Caki2 (cell line): ENCODE data around the gene WDR18. TPM values are rescaled to one million over a fixed set of nuclear protein-coding genes. Genes with fewer than 3 reads are reported as not detected.

Source experiments
- DNase-seq: peaks from one replicate; pipeline ENCODE4 v3.0.0-alpha.2; 2015; ENCODE audit warnings: low read depth
- in situ Hi-C: cut with HindIII; loops from 2 replicates; pipeline ENCODE4 v1.10.0; 2016; ENCODE audit warnings: low sequenced_read_pairs, low pct_unique_long_range_greater_than_20kb, mixed read lengths
- total RNA-seq: library from RNA; depleted of rRNA; stranded (reverse); fragments of >200 nt; shearing (Covaris generic); gene quantifications from 2 replicates; pipeline ENCODE4 v1.2.3, GENCODE V29; 2014; ENCODE audit warnings: low replicate concordance

Gene WDR18
- total RNA-seq, 1 experiment from 2014 or later: 99.1 TPM

DNA sequence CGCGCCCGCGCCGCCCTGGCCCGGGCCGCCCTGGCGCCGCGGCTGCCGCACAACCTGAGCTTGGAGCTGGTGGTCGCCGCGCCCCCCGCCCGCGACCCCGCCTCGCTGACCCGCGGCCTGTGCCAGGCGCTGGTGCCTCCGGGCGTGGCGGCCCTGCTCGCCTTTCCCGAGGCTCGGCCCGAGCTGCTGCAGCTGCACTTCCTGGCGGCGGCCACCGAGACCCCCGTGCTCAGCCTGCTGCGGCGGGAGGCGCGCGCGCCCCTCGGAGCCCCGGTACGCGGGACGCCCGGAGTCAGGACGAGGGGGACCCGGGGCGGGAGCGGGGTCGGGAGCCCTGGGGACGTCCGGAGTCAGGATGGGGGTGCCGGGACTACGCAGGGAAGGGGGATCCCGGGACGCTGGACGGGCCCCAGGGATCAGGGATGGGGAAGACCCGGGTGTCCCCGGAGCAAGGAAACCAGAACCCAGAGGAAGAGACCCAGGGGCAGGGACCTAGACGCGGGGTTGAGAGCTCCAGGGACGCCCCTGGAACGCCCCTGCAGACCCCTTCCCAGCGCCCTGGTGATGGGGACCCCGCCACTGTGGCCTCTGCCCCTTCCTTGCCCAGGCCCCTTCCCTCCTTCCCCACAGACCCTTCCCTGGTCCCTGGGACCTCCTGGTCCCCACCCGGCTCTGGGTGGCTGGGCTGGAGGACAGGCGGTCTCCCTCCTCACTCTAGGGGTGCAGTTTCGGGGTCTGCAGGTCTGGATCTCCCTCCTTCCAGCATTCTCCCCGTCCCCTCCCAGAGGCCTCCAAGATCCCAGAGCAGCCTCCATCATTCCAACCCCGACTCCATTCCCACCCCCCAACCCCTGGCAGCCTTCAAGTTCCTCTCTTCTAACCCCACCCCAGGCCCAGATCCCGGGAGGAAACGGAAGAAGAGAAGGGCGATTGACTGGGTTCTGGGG, 16.7 kb downstream of the WDR18 start:
- no peak for DNase-seq
- in situ Hi-C loops: no loop called here

DNA sequence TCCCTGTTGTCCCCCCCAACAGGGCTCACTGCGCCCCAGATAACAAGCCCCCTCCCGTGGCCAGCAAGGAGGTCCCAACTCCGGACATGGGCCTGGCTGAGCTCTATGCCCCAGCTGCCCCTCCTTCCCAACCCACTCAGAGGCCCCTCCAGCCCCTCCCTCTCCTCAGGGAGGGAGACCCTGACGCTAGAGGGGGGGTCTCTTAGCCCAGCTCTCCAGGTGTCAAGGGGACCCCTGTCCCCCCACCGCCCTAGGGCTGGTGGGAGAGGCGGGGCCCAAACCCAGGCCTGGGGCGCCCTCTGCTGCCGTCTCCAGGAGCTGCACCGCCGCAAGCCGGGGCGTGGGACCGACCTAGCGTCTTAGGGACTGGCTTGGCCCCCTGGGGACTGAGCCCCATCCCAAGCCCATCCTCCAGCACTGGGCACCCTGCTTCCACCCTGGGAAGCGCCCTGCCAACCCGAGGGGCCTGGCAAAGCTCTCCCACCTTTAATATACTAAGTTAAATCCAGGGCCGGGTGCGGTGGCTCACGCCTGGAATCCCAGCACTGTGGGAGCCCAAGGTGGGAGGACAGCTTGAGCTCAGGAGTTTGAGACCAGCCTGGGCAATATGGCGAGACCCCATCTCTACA, 17.5 kb downstream of the WDR18 start:
- DNase-seq: no peak
- in situ Hi-C loops: no loop called here

DNA sequence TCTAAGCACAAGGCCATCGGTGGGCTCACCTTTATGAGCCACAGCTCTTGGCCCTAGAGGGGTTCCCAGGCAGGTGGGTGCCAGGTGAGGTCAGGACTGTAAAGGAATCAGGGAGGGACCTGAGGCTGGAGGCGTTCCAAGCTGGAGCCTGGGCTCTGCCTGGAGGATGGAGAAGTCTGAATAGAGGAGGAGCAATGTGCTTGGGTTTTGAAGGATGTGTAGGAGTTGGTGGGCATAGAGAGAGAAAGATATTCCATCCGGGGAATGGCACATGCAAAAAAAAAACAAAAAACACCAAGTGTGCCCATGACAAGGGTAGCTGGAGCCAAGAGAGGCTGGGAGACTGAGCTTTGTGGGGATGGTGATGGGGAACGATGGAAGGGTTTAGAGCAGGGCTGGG, 18.5 kb downstream of the WDR18 start:
- DNase-seq: no peak
- in situ Hi-C loops: no loop called here

DNA sequence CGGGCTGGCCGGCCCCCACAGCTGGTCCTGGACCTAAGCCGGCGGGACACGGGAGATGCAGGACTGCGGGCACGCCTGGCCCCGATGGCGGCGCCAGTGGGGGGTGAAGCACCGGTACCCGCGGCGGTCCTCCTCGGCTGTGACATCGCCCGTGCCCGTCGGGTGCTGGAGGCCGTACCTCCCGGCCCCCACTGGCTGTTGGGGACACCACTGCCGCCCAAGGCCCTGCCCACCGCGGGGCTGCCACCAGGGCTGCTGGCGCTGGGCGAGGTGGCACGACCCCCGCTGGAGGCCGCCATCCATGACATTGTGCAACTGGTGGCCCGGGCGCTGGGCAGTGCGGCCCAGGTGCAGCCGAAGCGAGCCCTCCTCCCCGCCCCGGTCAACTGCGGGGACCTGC, 19.1 kb downstream of the WDR18 start:
- DNase-seq: no peak
- in situ Hi-C loops: no loop called here

DNA sequence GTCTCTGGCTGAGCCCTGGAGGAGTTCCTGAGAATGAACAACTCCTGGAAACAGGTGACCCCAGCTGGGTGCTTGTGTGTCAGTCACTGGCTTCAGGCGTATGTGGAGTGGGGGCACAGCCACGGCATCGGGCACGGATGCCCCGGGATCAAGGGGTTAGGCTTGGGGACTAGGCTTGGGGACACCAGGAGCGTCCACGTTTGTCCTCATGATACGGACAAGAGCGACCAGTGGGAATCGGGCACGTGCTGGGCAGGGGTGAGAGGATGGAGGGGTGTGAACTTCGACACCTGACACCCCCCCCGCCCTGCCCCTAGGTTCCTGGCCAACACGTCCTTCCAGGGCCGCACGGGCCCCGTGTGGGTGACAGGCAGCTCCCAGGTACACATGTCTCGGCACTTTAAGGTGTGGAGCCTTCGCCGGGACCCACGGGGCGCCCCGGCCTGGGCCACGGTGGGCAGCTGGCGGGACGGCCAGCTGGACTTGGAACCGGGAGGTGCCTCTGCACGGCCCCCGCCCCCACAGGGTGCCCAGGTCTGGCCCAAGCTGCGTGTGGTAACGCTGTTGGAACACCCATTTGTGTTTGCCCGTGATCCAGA, 20.2 kb downstream of the WDR18 start:
- DNase-seq: no peak
- in situ Hi-C loops: no loop called here

DNA sequence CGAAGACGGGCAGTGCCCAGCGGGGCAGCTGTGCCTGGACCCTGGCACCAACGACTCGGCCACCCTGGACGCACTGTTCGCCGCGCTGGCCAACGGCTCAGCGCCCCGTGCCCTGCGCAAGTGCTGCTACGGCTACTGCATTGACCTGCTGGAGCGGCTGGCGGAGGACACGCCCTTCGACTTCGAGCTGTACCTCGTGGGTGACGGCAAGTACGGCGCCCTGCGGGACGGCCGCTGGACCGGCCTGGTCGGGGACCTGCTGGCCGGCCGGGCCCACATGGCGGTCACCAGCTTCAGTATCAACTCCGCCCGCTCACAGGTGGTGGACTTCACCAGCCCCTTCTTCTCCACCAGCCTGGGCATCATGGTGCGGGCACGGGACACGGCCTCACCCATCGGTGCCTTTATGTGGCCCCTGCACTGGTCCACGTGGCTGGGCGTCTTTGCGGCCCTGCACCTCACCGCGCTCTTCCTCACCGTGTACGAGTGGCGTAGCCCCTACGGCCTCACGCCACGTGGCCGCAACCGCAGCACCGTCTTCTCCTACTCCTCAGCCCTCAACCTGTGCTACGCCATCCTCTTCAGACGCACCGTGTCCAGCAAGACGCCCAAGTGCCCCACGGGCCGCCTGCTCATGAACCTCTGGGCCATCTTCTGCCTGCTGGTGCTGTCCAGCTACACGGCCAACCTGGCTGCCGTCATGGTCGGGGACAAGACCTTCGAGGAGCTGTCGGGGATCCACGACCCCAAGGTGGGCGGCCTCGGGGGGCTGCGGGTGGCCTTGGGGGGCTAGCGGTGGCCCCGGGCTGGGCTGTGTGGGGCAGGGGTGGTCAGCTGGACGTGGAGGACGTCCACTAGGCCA, 20.9 kb downstream of the WDR18 start:
- in situ Hi-C loops: no loop called here
- DNase-seq: no peak

DNA sequence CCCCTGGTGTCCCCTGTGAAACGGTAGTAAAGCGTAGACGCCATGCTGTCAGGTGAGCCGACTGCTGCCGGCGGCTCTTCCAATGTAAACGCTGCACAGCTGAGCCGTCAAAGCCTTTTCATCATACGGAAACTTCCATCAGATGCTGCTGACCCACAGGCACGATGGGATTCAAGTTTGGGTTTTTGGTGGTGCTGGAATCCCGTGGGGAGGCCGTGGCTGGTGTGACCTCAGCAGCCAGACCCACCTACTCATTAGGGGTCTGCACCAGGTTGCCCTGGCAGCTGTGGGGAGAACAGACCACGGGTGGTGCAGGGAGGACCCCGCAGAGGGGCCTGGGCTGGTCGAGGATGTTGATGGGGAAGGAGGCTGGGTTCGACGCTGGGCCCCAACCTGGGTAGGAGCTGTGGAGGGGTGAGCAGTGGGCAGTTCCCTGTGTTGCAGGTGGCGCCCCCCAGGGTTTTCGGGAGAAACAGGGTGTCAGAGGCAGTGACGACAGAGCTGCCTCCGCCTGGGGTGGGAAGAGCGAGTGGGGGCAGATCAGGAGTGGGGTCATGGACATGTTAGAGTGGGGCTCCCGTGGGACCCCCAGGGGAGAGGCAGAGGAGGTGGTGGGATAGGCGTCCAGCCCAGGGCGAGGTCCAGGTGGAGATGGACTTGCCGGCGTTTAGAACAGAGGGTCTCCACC, 22.7 kb downstream of the WDR18 start:
- DNase-seq: no peak
- in situ Hi-C loops: no loop called here

DNA sequence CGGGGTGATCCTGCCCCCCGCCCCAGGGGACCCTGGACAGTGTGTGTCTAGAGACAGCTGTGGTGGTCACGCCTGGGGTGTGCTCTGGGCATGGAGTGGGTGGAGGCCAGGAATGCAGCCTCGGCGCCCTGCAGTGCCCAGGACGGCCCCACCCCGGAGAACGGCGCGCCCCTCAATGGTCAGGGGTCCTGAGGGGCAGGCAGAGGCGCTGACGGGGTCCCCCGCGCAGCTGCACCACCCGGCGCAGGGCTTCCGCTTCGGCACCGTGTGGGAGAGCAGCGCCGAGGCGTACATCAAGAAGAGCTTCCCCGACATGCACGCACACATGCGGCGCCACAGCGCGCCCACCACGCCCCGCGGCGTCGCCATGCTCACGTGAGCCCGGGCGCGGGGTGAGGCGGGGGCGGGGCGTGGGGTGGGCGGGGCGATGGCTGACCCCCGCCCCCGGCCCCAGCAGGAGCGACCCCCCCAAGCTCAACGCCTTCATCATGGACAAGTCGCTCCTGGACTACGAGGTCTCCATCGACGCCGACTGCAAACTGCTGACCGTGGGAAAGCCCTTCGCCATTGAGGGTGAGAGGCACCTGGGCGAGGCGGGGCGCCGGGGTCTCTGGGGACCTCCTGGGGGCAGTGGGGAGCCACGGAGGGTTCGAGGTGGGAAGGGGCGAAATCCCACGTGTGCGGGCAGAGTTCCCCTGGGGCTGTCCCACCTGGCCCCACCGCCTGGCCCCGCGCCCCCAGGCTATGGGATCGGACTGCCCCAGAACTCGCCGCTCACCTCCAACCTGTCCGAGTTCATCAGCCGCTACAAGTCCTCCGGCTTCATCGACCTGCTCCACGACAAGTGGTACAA, 23.5 kb downstream of the WDR18 start:
- no peak for DNase-seq
- in situ Hi-C loops: no loop called here

DNA sequence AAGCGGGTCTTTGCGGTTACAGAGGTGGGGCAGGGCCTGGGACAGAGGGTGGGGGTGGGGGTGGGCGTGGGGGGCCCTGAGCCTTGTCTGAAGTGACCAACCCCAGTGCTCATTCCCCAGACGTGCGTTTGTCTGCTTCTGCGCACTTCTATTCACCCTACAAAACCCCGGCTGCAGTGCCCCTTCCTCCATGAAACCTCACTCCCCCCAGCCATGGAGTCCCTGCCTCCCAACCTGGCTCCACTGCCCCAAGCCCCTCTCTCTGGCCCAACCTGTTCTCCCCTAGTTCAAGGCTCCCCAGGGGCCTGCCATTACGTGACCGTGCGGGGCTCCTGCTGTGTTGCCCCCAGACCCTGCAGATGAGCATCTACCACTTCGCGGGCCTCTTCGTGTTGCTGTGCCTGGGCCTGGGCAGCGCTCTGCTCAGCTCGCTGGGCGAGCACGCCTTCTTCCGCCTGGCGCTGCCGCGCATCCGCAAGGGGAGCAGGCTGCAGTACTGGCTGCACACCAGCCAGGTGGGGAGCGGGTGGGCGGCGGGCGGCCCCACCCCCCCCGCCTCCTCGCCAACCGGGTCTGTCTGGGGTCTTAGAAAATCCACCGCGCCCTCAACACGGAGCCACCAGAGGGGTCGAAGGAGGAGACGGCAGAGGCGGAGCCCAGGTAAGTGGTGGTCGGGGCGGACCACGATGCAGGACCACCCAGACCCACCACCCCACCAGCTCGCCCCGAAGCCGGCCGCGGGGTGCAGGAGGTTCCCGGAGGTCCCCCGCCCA, 24.3 kb downstream of the WDR18 start:
- in situ Hi-C loops: no loop called here

DNA sequence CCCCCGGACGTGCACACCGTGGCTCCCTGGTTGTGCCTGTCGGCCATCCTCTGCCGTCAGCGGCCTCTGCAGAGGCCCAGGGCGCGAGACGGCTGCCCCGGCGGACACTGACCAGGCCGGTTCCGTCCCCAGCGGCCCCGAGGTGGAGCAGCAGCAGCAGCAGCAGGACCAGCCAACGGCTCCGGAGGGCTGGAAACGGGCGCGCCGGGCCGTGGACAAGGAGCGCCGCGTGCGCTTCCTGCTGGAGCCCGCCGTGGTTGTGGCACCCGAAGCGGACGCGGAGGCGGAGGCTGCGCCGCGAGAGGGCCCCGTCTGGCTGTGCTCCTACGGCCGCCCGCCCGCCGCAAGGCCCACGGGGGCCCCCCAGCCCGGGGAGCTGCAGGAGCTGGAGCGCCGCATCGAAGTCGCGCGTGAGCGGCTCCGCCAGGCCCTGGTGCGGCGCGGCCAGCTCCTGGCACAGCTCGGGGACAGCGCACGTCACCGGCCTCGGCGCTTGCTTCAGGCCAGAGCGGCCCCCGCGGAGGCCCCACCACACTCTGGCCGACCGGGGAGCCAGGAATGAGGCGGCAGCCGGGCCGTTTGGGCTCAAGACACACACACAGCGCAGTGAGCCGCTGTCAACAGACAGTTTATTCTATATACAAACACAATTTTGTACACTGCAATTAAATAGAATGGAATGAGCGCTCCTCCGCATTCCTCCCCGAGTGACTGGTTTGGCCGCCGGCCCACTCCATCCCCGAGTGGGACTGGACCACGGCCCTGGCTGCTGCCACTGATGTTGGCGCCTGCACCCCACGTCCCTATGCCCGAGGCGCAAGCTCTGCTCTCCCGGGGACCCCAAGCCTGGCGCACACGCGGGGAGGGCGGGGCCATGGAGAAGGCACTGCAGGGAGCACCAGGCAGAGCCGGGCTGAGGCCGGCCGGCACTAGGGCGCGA, 25.2 kb downstream of the WDR18 start:
- in situ Hi-C loops: no loop called here
- DNase-seq: no peak

More for the DNA sequence above, 24.3 kb downstream of the WDR18 start:
- DNase-seq: no peak

DNA sequence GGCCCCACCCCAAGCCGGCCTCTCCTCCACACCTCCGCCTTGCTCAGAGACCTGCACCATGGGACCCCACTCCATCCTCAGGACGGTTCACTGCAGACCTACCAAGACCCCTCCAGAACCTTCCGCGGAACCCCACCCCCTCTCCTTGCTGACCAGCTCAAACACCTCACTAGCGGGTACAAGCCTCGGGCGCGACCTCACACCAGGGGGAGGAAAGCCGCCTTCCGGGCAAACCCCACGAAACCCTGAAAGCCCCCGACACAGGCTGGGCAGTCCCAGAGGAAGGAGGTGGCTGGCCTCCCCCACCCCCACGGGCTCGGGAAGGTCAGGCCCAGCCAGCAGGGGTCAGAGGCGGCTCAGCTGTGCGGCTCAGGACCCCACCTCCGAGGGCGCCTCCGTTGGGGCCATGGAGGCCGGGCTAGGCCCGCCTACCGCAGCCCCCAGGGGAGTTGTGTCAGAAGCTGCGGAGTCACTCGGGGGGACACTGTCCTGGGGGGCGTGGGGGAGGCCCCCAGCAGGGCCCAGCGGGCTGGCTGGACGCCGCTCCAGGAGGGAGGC, 25.9 kb downstream of the WDR18 start:
- DNase-seq: no peak
- in situ Hi-C loops: no loop called here

DNA sequence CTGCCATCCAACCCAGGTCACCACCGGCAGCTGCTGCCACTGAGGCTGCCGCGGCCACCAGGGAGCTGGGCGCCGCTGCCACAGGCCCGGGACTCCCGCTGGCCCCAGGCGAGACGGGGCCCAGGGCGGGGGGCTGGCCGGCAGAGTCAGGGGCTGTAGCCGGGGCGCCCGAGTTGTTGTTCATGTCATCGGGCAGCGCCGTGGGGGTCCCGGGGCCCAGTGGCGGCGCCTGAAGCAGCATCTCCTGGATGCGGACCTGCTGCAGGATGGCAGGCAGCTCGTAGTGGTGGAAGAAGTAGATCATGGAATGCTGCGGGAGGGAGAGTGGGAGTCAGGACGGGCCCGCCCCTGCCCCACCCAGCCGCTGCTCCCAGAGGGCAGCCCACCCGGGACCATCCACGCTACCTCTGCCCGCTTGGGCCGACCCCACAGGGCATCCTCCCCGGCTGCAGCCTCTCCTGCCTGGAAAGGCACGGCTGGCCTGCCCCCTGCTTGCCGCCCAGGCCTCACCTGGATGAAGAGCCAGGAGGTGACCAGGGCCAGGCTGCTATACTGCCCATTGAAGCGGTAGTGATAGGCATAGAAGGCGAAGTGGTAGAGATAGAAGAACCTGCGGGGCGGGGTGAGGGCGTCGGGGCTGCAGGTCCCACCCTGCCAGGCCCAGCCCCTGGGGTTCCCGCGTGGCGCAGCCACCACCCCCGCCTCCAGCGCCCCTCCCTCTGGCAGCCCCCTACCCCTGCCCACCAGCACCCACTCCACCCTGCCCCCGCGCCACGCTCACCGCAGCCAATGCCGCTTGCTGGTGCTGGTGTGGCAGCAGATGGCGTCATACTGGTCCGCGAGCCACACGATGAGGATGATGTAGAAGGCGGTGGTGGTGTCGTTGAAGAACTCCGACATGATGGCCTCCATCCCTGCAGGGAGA, 26.7 kb downstream of the WDR18 start:
- no peak for DNase-seq
- in situ Hi-C loops: no loop called here

DNA sequence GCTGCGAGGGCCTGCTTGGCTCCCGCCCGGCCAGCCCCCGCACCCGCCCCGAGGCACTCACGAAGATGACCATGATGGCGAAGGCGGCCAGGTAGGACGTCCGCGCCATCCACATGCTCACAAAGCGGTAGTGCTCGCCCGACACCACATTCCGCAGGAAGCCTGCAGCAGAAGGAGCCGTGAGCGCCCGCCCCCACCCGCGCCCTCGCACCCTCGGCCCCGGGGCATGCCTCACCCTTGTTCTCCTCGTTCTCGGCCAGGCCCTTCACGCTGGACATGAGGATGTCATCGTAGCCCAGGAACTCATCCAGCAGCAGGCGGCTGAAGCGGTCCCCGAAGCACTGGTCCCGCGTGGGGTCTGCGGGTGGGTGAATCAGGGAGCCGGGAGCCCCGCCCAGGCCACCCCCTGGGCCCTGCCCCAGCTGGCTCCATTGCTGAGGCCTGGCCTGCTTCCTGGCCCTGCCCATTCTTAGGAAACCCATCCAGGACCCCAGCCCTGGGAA, 27.7 kb downstream of the WDR18 start:
- in situ Hi-C loops: no loop called here
- no peak for DNase-seq

DNA sequence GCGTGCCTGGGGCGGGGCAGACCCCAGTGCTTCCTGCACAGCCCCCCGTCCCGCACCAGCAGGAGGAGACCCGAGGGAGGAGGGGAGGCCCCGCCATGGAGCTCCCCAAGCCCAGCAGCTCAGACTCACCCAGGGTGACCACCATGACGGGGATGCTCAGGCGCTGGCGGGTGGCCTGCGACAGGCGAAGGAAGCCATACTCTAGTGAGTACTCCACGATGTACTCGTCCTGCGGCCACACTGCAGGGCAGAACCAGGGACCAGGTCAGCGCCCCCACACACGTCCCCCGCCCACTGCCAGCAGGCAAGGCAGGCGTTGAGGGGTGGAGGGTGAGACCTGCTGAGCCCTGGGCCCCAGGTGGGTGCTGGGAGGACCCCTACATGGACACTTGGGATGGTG, 28.2 kb downstream of the WDR18 start:
- in situ Hi-C loops: no loop called here
- DNase-seq: no peak
